Body of pancreas (tissue), 4 donors: ENCODE results near the gene DDX1. TPM values are rescaled to one million over a fixed set of nuclear protein-coding genes. Genes with fewer than 3 reads are reported as not detected.

Experiments
- ATAC-seq: fragments of 150-250 bp; one replicate; pipeline ENCODE4 v1.9.1; 2016
- DNase-seq, 4 donors: peaks; one replicate each; pipeline ENCODE4 v3.0.0-alpha.2; 2019
- H3K27ac ChIP-seq, 4 donors: fragments of 200-600 bp; sonication (generic); 1 replicate in 3 of 4; 2 replicates in 1 of 4; pipeline versions ENCODE4 v1.5.1 to v1.6.1; 2016 to 2019; ENCODE audit warnings: mild to moderate bottlenecking in 1 of 4, mixed read lengths in 1 of 4, moderate library complexity in 1 of 4
- H3K27me3 ChIP-seq, 2 donors: fragments of 200-600 bp; sonication (generic); one replicate each; pipeline ENCODE4 v1.6.0; 2016; ENCODE audit warnings: mild to moderate bottlenecking in 1 of 2
- H3K36me3 ChIP-seq, 2 donors: fragments of 200-600 bp; sonication (generic); replicated peaks in 1 of 2; 2 replicates each; pipeline ENCODE4 v1.5.1; 2016; ENCODE audit warnings: low read depth in 2 of 2; ENCODE audit not compliant: insufficient read depth in 1 of 2
- H3K4me1 ChIP-seq: fragments of 200-600 bp; sonication (generic); one replicate; pipeline ENCODE4 v1.6.0; 2016
- H3K4me3 ChIP-seq, 2 donors: fragments of 200-600 bp; sonication (generic); 1 replicate in 1 of 2; 2 replicates in 1 of 2; pipeline ENCODE4 v1.5.1; 2016 to 2019
- H3K9me3 ChIP-seq, 3 donors: fragments of 200-600 bp; sonication (generic); 1 replicate in 2 of 3; 2 replicates in 1 of 3; pipeline ENCODE4 v1.5.1; 2016
- POLR2A ChIP-seq, 3 donors: fragments of 450-650 bp; IDR thresholded peaks; one replicate each; pipeline ENCODE4 v1.6.1; 2016; ENCODE audit warnings: antibody characterized with exemption in 3 of 3, mild to moderate bottlenecking in 2 of 3
- WGBS, 2 donors: methylation state at CpG; one replicate each; pipeline ENCODE4 v1.1.5; 2017; 5-methylcytosine and 5-hydroxymethylcytosine counted together
- intact Hi-C: fragments of 100-400 bp; cut with DNase I; formaldehyde crosslinking; loops from one replicate; pipeline ENCODE4 v1.15.1; 2023
- total RNA-seq, 2 donors: library from RNA; depleted of rRNA; stranded (reverse); fragments of >200 nt; gene quantifications; one replicate each; pipeline ENCODE4 v1.1.0, GENCODE V29; 2016
- TF ChIP-seq, protein P1 (sequence below), 7 experiments: fragments of 450-650 bp in 4 of 7; fragments of 200-600 bp in 3 of 7; sonication (generic) in 3 of 7; IDR thresholded peaks; one replicate each; pipeline ENCODE4 v1.5.1; 2016 to 2019; ENCODE audit warnings: antibody characterized with exemption in 7 of 7

DDX1 gene
- total RNA-seq, 2 donors from 2014 or later = 35.3 to 61.3 TPM

DNA sequence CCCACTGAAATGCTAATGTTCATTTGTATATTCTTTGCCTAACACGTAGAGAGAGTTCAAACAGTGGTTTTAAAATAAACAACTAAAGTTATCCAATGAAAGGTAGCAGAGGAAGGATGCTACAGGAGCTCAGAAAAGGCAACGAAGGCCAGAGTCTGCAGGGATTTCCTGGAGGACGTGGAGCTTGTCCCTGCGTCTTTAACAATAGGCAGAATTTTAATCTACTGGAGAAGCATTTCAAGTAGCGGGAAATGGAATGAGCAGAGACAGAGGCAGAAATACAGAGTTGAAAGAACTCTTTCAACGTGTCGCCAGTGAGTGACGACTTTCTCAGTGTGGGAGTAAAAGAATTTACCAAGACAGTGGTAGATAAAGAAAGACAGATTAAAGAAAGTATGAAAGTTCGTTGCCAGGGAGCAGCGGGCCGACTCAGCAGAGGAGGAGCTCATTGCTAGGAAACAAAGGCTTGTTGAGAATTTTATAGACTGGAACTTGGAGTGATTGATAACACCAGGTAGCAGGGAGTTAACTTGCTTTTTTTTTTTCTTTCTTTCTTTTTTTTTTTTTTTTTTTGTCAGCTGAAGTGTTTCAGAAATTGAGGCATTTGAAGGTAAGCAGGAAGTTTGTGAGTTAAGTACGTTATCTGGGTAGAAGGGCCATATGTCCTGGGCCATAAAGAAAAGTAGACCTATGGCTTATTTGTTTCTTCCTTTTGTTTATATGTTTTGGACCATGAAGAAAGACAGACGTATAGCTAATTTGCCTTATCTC is 29.9 kb upstream of the DDX1 start:
- TF ChIP-seq, protein P1, sequence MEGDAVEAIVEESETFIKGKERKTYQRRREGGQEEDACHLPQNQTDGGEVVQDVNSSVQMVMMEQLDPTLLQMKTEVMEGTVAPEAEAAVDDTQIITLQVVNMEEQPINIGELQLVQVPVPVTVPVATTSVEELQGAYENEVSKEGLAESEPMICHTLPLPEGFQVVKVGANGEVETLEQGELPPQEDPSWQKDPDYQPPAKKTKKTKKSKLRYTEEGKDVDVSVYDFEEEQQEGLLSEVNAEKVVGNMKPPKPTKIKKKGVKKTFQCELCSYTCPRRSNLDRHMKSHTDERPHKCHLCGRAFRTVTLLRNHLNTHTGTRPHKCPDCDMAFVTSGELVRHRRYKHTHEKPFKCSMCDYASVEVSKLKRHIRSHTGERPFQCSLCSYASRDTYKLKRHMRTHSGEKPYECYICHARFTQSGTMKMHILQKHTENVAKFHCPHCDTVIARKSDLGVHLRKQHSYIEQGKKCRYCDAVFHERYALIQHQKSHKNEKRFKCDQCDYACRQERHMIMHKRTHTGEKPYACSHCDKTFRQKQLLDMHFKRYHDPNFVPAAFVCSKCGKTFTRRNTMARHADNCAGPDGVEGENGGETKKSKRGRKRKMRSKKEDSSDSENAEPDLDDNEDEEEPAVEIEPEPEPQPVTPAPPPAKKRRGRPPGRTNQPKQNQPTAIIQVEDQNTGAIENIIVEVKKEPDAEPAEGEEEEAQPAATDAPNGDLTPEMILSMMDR (IDR thresholded peaks at IDR 0.05) = no peak
- no peak for TF ChIP-seq POLR2A (IDR thresholded peaks at IDR 0.05)
- H3K27me3 ChIP-seq = no peaks in the 10 kb centered on the region
- intact Hi-C loops = no loop called here
- H3K36me3 ChIP-seq = no peaks in the 10 kb centered on the region
- peak in 3 of 4 donors; percentile 5 to 37 (median 18) for DNase-seq
- peaks cover 28% of the 10 kb centered on the region for H3K4me1 ChIP-seq
- H3K4me3 ChIP-seq = peak overlapping the region; percentile 73 to 89
- H3K27ac ChIP-seq = peak overlapping the region in 3 of 4 donors; percentile 80 to 84 (median 81)
- 1 to 3% methylated on average over 13 of the region's 13 CpGs for WGBS, 2 donors
- ATAC-seq = peak; percentile 51
- no peaks in the 10 kb centered on the region for H3K9me3 ChIP-seq

DNA sequence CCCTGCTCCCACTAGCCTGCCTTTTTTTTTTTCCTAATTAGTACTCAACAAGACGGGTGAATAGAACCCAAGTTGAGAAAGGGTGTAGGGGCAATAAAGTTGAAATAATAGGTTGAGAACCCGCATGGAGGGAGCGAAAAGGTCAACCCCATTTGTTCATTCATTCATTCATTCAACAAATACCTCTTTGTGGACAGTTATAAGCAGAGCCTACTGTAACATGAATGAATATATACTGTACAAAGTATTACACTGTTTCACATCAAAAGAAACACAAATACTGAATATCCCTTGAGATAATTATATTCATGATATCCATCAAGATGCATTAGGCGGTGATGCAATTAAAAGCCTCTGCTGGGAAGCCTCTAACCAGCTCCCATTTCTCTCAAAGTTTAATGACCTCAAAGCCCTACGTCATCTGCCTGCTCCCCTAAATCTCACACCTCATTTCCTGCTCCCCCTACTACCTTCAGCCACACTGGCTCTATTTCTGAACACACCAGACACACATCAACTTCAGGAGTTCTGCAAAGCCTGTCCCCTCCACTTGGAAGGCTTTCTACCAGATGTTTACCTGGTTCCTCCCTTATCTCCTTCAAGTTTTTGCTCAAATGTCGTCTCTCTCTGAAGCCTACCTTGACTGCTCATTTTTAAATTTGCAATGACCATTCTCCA is 29.2 kb upstream of the DDX1 start:
- no peaks in the 10 kb centered on the region for H3K36me3 ChIP-seq
- no peak for TF ChIP-seq POLR2A (IDR thresholded peaks at IDR 0.05)
- TF ChIP-seq, protein P1 (IDR thresholded peaks at IDR 0.05) = no peak
- intact Hi-C loops = no loop called here
- H3K27ac ChIP-seq = no peak overlapping the region
- ATAC-seq (no peak), DNase-seq (no peak)
- H3K9me3 ChIP-seq = no peaks in the 10 kb centered on the region
- no peaks in the 10 kb centered on the region for H3K27me3 ChIP-seq
- 61 to 64% methylated on average over 6 of the region's 6 CpGs for WGBS, 2 donors
- no peak overlapping the region for H3K4me3 ChIP-seq
- peaks cover 28% of the 10 kb centered on the region for H3K4me1 ChIP-seq

DNA sequence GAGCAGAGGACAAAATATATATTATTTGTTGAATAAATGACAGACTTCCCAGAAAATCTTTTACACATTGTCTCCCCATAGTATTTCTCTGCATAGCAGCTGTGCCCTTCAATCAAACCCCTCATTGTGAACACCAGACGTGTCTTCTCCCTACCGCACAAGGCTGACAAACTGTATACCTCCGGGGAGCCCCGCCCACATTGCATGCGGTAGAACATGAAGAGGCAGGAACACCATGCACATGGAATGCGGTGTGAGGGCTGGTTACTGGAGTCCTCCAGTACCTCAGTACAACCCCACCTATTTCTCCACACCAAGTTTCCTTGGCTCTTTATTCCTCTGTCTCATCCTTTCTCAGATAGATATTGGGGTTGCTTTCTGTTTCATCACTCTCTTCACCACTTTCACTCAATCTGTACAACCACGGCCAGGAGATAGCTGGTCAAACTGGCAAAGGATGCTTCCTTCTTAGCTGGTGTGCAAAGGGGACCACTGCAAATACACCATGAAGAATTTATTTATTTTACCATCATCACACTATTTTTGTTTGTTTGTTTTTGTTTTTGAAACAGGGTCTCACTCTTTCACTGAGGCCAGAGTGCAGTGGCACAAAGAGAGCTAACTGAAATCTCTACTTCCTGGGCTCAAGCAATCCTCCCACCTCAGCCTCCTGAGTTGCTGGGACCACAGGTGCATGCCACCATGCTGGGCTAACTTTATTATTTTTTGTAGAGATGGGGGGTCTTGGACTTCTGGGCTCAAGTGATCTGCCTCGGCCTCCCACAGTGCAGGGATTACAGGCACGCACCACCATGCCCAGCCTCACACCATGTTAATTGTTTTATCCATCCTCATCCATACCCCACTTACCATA is 28.2 kb upstream of the DDX1 start:
- Histone ChIP-seq H3K4me1 (peaks cover 20% of the 10 kb centered on the region), H3K9me3 (no peaks in the 10 kb centered on the region), H3K27ac (no peak overlapping the region), H3K27me3 (no peaks in the 10 kb centered on the region), H3K36me3 (no peaks in the 10 kb centered on the region), H3K4me3 (no peak overlapping the region)
- DNase-seq (no peak), ATAC-seq (no peak)
- 69 to 71% methylated on average over 9 of the region's 9 CpGs for WGBS, 2 donors
- intact Hi-C loops = no loop called here
- TF ChIP-seq, protein P1 (IDR thresholded peaks at IDR 0.05) = no peak
- no peak for TF ChIP-seq POLR2A (IDR thresholded peaks at IDR 0.05)

DNA sequence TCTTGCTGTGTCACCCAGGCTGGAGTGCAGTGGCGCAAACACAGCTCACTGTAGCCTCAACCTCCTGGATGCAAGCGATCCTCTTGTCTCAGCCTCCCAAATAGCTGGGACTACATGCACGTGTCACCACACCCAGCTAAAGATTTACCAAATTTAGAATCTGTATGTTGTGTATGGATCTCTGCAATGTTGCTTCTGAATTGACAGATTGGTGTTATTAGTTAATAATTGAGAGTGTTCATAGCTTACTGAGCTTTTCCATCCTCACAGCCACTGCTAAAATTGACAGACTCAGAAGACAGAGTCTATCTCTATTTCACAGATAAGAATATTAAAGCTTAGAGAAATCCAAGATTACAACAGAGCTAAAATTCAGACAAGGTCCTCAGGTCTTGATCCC is 26.3 kb upstream of the DDX1 start:
- intact Hi-C loops = no loop called here
- H3K27me3 ChIP-seq = no peaks in the 10 kb centered on the region
- H3K36me3 ChIP-seq = no peaks in the 10 kb centered on the region
- no peak overlapping the region for H3K27ac ChIP-seq
- DNase-seq (no peak), ATAC-seq (no peak)
- TF ChIP-seq POLR2A (IDR thresholded peaks at IDR 0.05) = no peak
- TF ChIP-seq, protein P1 (IDR thresholded peaks at IDR 0.05) = no peak
- no peaks in the 10 kb centered on the region for H3K9me3 ChIP-seq
- 66 to 72% methylated on average over 3 of the region's 3 CpGs for WGBS, 2 donors
- peaks cover 5% of the 10 kb centered on the region for H3K4me1 ChIP-seq
- H3K4me3 ChIP-seq = no peak overlapping the region
